GM12872 (cell line): ENCODE results near the gene DNAH17.

ENCODE experiments used
- CTCF ChIP-seq: IDR thresholded peaks from 3 replicates; pipeline ENCODE4 v1.5.1; 2011; ENCODE audit warnings: low read depth, mild to moderate bottlenecking, low read length, moderate library complexity; ENCODE audit not compliant: insufficient read depth

The DNAH17 gene

GRCh38 chr17:78568494-78569115 lies 8.6 kb downstream of the DNAH17 start:
- no peak for TF ChIP-seq CTCF

DNA sequence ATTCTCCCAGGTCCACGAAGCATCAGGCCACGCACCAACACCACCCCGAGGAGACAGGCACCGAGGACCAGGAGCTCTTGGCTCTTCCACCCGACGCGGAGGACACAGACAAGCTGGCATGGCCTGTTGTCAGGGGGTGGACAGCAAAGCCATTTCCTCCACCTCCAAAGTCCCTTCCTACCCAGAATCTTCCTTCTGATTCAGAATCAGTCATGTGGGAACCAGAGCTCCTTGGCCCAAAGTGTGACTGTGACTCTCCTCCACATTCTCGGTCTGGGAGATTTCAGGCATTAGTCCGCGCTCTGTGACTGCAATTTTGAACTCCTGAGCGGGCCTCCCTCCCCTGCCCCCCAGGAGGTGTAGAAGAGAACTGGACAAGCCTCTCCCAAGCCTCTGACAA lies 9.2 kb downstream of the DNAH17 start:
- no peak for TF ChIP-seq CTCF

DNA sequence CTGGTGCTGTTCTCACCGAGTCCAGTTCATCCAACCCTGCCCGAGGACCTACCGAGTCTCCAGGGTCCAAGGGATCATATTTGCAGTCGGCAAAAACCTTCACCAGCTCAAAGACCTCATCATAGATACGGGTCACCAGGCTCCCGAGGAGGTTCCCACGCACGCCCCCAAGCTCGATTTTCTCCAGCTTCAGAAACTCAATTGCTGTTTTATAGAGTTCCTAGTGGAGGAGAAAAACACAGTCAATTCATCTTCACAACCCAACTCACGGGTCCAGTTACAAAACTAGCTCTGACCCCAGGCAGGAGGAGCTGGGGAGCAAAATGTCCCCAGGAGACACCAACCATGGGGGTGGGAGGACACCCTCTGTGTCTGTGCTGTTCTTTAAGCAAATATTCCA lies 10.2 kb downstream of the DNAH17 start:
- TF ChIP-seq CTCF: no peak

DNA sequence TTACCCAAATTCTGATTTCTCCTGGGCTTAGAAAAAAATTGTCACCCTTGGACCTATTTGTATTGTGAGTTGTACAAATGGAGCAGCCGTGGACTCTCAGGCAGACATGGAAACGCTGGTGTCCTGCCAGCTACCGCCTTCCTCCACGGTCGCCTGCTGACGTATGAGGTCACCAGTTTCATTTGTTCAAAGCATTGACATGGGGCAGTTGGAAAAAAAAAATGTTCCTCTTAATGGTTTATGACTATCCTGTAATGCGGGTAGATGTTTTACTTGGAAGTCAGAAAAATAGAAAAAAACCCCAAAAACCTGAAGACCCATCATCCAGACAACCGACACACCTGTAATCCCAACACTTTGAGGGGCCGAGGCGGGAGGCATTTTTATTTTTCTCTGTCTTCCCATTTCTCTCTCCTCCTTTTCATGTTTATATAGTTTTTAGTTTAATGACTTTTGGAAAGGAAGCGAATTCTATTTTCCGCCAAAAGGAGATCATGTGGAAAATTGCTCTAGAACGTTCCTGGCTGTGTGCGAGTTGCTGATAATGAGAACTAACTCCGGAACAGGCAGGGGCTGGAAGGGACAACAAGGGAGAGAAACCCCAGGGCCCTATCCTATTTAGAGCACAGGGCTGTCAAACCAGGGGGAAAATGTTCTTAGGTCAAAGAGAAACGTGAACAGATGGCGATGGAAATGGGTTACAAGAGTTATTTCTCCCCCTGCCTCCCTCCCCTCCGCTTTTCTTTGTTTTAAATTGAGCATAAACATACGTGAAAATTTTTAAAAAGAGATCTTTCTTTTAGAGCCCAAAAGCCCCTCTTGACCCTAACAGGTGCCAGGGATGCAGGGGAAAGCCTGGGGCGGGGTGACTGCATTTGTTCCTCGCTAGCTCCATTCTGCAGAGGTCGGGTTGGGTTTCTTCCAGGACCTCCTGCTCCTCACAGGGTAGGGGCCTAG lies 13.7 kb downstream of the DNAH17 start:
- no peak for TF ChIP-seq CTCF

DNA sequence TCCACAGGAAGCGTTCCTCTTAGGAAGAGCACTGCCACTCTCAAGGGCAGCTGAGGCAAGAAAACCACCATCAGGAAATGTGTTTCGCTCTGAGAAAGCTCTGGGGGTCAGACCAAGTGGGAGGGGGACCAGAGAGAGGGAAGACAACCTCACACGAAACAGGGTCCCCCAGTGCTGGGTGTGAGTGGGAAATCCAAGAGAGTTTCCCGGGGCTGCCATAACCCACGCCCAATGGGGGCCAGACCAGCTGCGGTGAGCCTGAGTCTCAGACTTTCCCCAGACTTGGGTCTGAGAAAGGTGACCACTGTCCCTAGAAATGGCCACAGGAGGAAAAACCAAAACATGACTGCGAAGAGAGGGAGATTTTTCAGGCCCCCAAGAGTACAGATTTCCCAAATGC lies 14.5 kb downstream of the DNAH17 start:
- TF ChIP-seq CTCF: no peak

DNA sequence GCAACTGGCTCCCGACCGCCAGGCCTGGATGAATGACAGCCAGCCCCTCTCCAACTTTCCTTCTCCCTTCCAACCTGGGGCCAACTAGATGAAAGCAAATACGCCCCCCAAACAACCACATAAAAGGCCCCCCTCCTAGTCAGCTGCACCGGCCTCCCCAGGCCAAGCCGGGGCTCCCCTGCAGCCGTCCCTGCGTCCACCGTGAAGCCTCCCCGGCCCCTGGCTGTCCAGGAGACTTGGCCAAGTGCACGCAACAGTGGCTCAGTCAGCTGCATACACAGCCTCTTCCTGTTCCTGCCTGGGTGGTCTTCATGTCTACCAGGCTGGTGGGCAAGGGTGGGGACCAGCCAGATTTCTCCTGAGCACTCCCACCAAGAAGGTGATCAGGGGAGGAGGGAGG lies 16.0 kb downstream of the DNAH17 start:
- TF ChIP-seq CTCF: no peak

DNA sequence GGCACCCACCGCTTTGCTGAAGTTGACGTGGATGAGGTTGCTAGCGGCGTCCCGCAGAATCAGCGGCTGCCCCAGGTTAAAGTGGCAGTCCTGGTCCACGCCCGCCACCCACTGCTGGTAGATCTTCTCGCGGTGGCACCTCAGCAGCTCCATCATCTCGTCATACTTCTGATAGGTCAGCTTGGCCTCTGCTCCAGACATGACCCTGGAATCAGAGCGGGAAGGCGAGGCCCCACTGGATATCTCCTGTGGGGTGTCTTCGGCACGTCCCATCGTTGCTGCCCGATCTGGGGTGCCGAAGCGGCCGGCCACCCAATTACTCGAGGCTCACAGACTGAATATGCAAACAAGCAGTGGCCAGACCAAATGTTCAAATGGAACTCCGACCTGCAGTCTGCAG lies 16.5 kb downstream of the DNAH17 start:
- TF ChIP-seq CTCF: no peak
